ENCODE data around the gene CFAP58. TPM values are rescaled to one million over a fixed set of nuclear protein-coding genes. Genes with fewer than 3 reads are reported as not detected.
A peak's percentile ranks its signal among the peaks of the same experiment; 100 is the strongest.

CFAP58 gene
- total RNA-seq, 4 donors from 2014 or later: 0.20 to 0.21 TPM; not detected in 2

DNA sequence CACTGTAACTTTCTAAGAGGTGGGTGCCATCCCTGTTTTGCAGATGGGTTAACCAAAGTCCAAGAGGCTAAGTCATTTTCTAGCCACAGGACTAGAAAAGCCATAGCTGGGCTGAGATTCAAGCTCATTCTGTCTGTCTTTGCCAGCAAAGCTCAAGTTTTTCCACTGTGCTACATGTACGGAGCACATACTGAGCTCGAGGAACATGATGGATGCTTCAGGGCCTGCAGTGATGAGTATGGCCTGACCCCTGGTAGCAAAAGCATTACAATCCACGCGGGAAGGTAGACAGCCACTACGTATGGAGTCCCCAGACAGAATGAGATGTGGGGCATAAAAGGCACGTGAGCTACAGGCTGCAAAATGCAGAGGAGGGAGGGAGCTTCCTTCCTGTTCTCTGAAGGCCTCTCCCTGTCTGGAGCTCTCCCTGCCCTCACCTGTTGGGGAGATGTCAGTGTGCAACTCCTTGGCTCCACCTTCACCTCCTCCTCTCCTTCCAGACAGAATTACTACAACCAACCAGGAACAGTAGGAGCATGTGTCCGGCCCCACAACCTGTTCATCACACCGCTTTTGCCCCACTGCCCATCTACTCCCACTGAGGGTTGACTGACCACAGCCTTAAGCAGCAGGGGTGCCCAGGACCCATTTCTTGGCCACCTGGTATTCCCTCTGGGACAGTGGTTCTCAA lies 31.8 kb upstream of the CFAP58 start:
- Histone ChIP-seq H3K27ac (peak overlapping the region in 3 of 4 donors; percentile 23 to 97 (median 81)), H3K9me3 (no peaks in the 10 kb centered on the region), H3K36me3 (no peaks in the 10 kb centered on the region), H3K4me3 (no peak overlapping the region), H3K4me1 (peaks cover 0 to 100% (median 98%) of the 10 kb centered on the region in 4 donors), H3K27me3 (no peaks in the 10 kb centered on the region)
- WGBS, 2 donors: 65 to 66% methylated on average over 8 of the region's 8 CpGs
- TF ChIP-seq POLR2A (IDR thresholded peaks at IDR 0.05) (no peak), EP300 (IDR thresholded peaks at IDR 0.05) (no peak)
- TF ChIP-seq, protein P1, sequence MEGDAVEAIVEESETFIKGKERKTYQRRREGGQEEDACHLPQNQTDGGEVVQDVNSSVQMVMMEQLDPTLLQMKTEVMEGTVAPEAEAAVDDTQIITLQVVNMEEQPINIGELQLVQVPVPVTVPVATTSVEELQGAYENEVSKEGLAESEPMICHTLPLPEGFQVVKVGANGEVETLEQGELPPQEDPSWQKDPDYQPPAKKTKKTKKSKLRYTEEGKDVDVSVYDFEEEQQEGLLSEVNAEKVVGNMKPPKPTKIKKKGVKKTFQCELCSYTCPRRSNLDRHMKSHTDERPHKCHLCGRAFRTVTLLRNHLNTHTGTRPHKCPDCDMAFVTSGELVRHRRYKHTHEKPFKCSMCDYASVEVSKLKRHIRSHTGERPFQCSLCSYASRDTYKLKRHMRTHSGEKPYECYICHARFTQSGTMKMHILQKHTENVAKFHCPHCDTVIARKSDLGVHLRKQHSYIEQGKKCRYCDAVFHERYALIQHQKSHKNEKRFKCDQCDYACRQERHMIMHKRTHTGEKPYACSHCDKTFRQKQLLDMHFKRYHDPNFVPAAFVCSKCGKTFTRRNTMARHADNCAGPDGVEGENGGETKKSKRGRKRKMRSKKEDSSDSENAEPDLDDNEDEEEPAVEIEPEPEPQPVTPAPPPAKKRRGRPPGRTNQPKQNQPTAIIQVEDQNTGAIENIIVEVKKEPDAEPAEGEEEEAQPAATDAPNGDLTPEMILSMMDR (IDR thresholded peaks at IDR 0.05): no peak
- DNase-seq (ENCODE audit: low spot score in 2 of 2): peak in 1 of 2 donors; percentile 10

DNA sequence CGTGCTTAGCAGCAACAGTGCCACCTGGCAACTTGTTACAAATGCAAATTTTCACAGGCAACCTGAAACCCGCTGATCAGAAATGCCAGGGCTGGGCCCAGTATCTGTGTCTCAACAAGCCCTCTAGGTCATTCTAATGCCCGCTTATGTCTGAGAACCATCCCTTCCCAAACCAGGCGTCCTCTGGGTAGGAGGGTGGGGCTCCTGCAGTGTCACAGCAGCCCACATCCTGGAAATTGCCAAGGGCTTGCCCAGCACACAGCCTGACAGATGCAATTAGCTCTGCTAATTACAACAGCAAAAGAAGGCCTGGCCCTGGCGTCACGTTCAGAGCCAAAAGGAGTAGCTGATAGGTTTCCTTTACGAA lies 31.2 kb upstream of the CFAP58 start:
- no peak for TF ChIP-seq POLR2A (IDR thresholded peaks at IDR 0.05)
- no peak for TF ChIP-seq EP300 (IDR thresholded peaks at IDR 0.05)
- TF ChIP-seq, protein P1 (IDR thresholded peaks at IDR 0.05): no peak
- 61 to 68% methylated on average over 6 to 7 of the region's 7 CpGs for WGBS, 2 donors
- Histone ChIP-seq H3K9me3 (no peaks in the 10 kb centered on the region), H3K4me3 (no peak overlapping the region), H3K36me3 (no peaks in the 10 kb centered on the region), H3K27me3 (no peaks in the 10 kb centered on the region), H3K27ac (peak overlapping the region in 2 of 4 donors; percentile 81 to 97), H3K4me1 (peaks cover 0 to 100% (median 98%) of the 10 kb centered on the region in 4 donors)
- DNase-seq (ENCODE audit: low spot score in 2 of 2): peak in 1 of 2 donors; percentile 8

DNA sequence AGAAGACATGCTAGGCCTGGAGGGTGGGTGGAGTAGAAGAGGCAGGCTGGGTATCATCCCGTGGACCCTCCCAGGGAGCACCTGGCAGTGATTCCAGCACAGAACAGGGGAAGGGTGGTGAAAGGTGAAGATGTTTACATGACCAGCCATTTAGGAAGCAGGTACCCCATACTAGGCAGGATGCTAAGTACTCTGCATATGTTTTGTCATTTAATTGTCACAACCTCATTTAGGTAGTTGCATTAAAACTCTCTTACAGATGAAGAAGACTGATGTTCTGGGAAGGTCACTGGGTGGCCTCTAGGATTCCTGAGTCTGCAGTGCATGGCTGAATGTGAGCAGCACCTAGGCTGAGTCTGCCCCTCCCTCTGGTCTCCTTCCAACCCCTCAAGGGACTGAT lies 30.5 kb upstream of the CFAP58 start:
- WGBS, 2 donors: 73 to 91% methylated on average over 1 of the region's 1 CpG
- H3K9me3 ChIP-seq: no peaks in the 10 kb centered on the region
- H3K27me3 ChIP-seq: no peaks in the 10 kb centered on the region
- H3K4me3 ChIP-seq: no peak overlapping the region
- H3K27ac ChIP-seq: peak overlapping the region in 3 of 4 donors; percentile 79 to 98 (median 97)
- DNase-seq (ENCODE audit: low spot score in 2 of 2): peak in 1 of 2 donors; percentile 4
- TF ChIP-seq, protein P1 (IDR thresholded peaks at IDR 0.05): no peak
- no peak for TF ChIP-seq EP300 (IDR thresholded peaks at IDR 0.05)
- TF ChIP-seq POLR2A (IDR thresholded peaks at IDR 0.05): no peak
- H3K4me1 ChIP-seq: peaks cover 0 to 100% (median 99%) of the 10 kb centered on the region in 4 donors
- no peaks in the 10 kb centered on the region for H3K36me3 ChIP-seq

DNA sequence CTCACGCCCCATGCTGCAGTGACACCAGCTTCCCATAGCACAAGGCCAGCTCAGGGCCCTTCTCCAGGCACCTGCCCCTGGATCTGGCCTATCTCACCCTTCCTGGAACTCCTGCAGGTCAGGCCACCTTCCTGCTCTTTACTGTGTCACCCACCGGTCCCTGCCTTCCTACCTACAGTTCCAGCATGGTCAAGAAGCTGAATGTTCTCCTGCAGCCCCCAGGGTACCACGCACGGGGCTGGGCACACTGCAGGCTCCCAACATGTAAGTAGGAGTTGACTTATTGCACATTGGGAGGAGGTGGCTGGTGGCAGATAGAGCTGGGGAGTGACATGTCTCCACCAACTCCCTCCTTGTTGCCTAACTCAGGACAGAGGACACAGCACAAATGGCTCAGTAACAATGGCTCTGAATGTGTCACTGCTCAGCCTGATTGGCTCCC lies 29.9 kb upstream of the CFAP58 start:
- Histone ChIP-seq H3K36me3 (no peaks in the 10 kb centered on the region), H3K27ac (peak overlapping the region in 3 of 4 donors; percentile 79 to 98 (median 97)), H3K27me3 (no peaks in the 10 kb centered on the region), H3K4me1 (peaks cover 0 to 100% (median 100%) of the 10 kb centered on the region in 4 donors), H3K4me3 (no peak overlapping the region), H3K9me3 (no peaks in the 10 kb centered on the region)
- WGBS, 2 donors: 79 to 96% methylated on average over 2 to 4 of the region's 4 CpGs
- DNase-seq (ENCODE audit: low spot score in 2 of 2): peak in 1 of 2 donors; percentile 9
- TF ChIP-seq POLR2A (IDR thresholded peaks at IDR 0.05): no peak
- TF ChIP-seq, protein P1 (IDR thresholded peaks at IDR 0.05): no peak
- TF ChIP-seq EP300 (IDR thresholded peaks at IDR 0.05): no peak

DNA sequence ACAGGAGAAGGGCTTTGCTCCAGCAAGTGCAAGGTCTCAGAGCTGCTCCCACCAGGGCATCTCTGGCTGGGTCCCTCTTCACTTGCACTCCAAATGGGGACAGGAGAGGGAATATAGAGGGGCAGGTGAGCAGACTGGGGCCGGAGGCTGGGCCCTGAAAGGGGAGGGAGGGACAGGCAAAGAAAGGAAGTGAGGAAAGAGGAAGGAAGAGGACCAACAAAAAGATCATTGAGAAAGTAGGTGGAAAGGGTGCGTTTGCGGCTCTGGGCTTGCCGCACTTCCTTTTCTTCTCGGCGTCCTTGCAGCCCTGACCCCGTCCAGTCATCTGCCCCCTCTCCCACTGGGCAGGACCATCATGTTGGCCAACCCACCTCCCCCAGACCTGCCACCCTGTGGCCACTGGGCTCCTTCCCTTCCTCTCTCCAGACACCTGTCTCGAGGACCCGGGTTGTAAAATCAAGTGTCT lies 29.4 kb upstream of the CFAP58 start:
- Histone ChIP-seq H3K4me1 (peaks cover 0 to 100% (median 100%) of the 10 kb centered on the region in 4 donors), H3K27me3 (no peaks in the 10 kb centered on the region), H3K27ac (peak overlapping the region in 3 of 4 donors; percentile 79 to 98 (median 97)), H3K4me3 (no peak overlapping the region), H3K9me3 (no peaks in the 10 kb centered on the region), H3K36me3 (no peaks in the 10 kb centered on the region)
- DNase-seq (ENCODE audit: low spot score in 2 of 2): peak in 1 of 2 donors; percentile 10
- 70 to 78% methylated on average over 9 of the region's 9 CpGs for WGBS, 2 donors
- TF ChIP-seq, protein P1 (IDR thresholded peaks at IDR 0.05): no peak
- TF ChIP-seq POLR2A (IDR thresholded peaks at IDR 0.05) (no peak), EP300 (IDR thresholded peaks at IDR 0.05) (peak in 1 of 2 donors; percentile 60)
